HG03432 (cell line): ENCODE measurements around the gene ANO1.

Experiments used
- ATAC-seq: cut with Tn5 transposase; IDR thresholded peaks from one replicate; pipeline ENCODE4 v1.9.1; 2021; ENCODE audit warnings: mild to moderate bottlenecking, moderate library complexity; ENCODE audit not compliant: unreplicated experiment

Gene ANO1

DNA sequence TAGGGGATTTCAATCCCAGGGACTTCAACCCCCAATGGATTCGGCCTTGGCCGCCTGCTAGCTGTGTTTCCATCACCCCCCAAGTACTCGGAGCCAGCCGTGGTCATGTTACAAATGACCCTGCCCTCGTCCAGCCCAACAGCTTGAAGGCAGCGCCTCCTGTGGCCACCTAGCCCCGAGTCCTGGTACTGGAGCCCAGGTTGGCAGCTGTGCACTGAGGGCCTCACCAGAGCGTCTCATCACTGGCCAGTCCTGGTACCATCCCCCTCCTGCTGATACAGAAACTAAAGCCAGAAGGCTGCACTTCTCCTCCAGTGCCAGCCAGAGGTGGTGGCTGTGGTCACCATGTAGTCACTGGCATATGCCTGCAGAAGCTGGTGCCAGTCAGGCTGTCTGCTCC, 80.1 kb downstream of the ANO1 start:
- no peak for ATAC-seq

DNA sequence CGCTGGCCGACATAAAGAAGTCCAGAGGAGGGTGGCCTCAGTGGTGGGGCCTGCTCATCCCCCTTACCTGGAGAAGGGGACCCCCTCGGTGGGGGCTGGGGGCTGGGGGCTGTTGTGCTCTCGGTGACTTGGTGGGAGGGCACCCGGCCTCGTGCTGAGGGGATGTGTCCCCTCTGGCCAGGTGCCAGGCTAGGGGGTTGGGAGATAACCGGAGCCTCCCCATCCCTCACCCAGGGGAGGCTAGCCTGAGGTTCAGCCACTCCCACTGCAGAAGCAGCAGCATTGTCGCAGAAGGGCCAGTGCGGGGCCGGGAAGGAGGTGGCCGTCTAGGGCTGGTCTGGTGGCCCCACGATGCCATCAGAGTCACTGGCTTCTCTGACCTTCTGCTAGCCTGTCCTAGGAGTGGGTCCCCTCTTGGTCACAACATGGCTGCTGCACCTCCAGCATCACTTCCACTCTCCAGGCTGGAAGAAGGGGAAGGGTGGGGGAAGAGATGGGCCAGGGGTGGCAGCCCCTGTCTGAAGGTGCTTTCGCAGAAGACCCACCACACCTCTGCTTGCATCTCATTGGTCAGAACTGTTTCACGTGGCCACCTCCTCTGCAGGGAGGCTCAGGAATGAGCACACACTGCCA, 80.8 kb downstream of the ANO1 start:
- no peak for ATAC-seq

DNA sequence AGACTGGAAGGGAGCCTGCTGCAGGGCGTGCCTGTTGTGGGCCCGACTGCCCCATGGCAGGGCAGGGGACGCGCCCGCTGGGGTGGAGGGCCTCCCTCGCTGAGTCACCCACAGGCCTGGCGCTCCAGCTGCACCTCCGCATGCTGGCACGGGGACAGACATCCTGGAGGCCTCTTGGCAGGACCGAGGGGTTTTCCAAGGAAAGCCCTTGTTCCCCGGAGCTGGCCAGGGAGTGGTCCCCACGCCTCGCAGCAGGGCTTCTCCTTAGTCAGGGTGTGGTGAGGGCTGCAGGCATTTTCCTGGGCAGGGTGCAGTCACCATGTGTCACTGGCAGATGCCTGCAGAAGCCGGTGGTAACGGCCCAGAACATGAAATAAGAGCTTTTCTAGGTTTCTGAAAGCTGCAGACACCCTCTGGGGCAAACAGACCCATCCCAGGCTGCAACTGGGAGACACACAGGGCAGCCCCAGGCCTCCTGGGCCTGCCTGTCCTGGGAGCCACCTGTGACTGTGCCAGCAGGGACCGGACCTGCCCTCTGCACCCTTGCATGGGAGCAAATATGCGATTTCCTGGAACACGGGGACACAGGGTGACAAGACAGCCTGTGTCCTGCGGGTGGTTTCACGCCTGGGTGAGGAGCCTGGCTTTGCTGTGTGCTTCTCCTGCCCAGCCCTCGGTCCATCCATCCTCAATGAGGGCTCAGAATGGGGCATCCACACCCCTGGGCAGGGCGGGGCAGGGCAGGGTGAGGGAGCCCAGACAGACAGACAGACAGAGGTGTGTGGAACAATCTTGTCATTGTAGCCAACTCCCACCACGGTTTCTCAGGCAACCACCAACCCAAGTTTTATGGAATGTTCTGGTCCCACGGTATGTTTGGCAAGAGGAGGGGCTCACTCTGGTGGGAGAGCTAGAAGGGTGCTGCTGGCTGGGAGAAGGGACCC, 81.8 kb downstream of the ANO1 start:
- no peak for ATAC-seq

DNA sequence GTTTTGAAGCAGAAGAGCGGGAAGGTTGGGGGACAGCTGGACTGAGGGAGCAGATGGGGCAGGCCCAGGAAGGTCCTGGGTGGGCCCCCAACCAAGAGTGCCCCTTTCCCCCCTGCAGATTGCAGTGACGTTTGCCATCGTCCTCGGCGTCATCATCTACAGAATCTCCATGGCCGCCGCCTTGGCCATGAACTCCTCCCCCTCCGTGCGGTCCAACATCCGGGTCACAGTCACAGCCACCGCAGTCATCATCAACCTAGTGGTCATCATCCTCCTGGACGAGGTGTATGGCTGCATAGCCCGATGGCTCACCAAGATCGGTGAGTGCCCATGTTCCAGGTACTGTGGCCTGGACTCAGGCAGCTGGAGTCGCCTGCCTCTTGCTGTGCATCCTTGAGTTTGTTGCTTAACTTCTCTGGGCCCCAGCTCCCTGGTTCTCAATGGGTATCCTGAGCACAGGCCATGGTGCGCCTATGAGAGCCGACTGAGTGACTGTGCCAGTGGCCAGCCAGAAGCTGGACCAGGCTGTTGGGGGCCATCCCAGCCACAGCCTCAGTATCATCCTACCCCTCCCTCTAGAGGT, 83.0 kb downstream of the ANO1 start:
- no peak for ATAC-seq

DNA sequence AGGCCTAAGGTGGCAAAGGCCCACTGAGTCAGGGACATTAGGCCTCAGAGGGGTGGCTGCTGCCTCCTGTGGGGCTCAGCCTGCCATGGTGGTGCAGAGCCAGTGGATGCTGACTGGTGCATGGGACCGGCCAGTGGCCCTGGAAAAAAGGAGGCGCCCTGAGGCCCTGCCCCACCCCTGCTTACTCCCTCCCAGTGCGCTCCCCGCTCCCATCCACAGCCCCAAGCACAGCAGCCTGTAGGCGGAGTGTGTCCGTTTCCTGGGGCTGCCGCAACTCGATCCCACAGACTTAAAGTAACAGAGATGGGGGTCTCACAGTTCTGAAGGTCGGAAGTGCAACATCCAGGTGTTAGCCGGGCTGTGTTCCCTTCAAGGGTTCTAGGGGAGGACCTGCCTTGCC, 86.6 kb downstream of the ANO1 start:
- ATAC-seq = no peak

DNA sequence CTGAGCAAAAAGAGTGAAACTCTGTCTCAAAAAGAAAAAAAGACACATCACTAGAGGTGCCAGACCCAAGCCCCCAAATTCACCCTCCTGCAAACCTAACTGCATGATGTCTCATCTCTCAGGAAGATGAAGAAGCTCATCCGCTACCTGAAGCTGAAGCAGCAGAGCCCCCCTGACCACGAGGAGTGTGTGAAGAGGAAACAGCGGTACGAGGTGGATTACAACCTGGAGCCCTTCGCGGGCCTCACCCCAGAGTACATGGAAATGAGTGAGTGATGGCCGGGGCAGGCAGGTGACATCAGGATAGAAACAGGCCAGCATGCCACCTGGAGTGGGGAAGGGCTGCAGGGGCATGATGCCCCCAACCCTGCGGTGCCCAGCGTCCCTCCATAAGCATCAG, 89.0 kb downstream of the ANO1 start:
- ATAC-seq = no peak

DNA sequence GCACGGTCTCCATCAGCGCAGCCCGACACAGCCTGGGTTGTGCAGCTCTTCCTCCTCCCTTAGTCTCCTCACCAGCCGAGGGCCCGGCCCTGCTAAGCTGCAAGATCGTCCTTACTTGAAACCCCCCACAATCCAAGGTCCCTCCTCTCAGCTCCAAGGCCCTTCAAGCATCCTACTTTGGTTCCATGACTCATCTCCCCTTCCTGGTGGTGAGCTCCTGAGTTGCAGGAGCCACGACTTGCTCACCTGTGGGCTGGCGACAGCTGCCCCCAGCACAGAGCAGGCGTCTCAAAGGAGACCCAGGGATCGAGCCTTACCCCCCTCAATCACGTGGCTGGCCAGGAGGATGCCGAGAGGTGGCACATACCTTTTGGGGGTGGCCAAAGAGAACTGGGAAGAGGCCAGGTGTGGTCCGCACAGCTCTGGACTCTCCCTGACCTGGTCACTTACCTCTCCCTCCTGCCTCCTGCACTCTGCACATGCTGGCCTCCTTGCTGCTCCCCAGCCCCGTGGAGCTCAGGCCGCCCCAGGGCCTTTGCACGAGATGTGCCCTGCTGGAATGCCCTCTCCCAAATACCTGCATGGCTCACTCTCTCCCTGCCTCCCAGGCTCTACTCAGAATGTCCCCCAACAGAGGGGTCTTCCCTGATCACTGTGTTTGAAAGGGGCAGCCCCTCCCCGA, 89.7 kb downstream of the ANO1 start:
- no peak for ATAC-seq

DNA sequence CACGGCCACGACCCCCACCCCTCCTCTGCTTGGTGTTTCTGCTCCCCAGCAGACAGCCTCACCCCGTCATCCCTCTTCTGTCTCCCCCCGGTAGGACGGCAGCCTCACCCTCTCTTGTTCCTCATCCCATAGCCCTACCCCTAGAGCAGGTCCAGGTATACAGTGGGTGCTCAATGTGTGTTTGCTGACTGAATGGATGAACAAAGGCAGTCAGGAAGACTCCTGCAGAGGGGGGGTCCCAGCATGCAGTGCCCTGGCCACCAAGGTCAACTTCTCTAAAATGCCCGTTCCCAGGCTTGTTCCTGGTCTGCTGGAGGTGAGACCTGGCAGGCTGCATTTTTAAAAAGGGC, 90.3 kb downstream of the ANO1 start:
- ATAC-seq = no peak

DNA sequence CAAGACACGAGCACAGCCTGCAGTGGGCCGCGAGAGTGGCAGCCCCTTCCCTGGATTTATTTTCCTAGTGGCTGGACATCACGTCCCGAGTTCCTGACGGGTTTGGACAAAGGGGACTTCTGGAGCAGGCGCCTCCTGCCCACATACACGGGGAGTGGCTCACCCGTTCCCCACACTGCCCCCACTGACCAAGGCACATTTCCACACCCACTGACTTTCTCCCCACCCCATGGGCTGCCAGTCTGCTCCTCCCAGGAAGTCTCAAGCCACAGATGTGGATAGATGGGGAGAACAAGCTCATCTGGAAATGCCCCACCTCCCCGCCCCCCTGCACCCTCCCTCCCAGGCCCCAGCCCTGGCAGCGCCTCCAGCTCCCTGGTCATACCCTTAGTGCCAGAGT, 91.0 kb downstream of the ANO1 start:
- ATAC-seq = no peak

DNA sequence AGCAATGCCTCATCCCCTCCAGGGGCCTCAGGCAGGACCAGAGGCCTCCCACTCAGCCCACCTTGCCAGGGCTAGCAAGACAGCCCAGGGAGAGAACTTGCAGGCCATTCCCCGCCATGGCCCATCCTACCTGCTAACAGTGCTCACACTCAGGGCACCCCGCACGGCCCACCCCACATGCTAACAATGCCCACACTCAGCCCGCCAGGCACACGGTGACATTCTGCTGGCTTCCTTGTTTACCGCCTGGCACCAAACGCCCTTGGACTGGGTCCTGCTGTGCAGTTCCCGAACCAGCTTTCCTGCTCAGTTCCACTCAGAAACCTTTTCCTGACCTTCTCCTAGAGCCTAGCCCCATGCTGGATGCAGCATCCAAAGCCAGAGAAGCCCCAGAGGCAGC, 91.5 kb downstream of the ANO1 start:
- no peak for ATAC-seq

DNA sequence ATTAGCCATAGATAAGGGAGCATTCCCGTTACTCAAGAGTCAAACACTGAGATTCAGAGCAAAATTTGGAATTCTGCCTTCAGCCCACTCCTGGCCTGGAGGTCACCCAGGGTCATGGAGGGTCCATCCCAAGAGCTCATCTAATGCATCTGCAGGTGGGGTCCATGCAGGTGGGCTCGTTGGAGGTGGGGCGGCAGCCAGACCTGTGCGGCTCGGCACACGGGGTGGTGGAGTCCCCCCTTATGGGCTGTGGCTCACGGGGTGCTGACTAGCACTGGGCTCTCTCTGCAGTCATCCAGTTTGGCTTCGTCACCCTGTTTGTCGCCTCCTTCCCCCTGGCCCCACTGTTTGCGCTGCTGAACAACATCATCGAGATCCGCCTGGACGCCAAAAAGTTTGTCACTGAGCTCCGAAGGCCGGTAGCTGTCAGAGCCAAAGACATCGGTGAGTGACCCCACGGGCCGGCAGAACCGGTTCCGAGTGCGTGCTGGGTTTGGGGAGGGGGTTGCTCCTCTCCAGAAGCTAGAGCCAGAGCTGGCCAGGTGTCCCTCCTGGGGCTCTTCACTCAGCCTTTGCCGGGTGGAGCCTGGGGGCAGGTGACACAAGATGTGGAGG, 92.6 kb downstream of the ANO1 start:
- no peak for ATAC-seq

DNA sequence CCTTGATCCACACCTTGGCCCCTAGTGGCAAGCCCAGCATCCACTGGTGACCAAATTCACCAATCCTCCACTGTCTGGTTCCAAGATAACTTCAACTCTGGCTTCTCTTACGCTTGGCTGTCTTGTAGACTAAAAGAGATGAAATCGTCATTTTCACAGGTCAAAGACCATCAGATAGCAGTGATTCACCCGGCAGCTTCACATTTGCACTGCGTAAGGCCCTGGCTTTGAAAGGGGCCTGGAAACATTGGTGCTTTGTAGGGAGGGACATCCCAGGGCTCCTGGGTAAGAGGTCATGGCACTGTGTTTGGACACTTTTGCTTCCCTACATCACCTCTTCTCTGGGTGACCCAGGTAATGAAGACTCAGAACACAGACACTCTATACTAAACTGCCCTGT, 94.9 kb downstream of the ANO1 start:
- ATAC-seq = no peak

DNA sequence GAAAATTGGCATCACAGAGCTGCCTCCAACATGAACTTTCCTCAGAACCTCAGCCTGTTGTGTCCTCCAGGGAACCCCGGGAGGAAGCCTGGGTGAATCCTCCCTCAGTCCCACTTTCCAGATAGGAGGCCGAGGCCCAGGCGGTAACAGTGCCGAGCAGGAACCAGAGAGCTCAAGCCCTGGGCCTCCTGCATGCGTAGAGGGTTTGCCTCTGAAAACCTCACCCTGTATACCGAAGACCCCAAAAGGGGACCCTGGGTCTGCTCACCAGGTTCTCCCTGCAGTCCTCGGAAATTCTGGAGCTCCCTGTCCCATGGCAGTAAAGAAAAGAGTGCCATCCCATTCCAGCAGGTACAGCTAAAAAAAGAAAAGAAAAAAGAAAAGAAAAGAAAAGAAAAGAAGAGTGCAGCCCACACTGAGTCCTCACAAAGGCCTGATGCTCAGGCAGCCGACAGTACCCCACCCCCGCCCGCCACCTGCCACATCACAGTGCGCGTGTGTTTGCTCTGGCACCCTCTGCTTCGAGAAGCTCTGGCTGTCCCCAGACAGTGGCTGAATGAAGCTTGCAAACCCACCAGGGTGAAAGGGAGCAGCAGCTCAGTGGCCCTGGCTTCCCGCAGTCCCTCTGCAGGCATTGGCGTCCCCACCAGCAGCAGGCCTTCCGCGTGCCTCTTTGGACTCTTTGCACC, 96.6 kb downstream of the ANO1 start:
- no peak for ATAC-seq

DNA sequence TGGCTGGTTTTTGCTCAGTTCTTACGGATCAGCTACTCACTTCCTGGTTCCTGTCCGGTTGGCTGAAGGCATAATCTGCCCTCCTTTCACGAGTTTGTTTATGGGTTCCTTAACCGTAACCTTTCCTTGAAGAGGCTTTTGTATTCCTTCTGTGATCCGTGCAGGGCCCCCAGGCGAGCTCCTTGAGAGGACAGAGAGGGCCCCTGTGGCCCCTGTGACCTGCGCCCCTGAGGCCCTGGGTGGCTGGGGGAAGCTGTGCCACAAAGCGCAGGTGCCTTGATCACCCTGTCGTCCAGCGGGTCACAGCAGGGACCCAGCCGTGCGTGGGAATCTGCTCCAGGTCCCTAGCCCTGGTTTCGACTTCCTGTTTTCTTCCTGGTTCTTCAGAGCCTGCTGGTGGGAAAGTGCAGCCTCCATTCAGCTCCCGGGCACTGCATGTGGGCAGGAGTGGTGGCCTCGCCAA, 97.2 kb downstream of the ANO1 start:
- ATAC-seq = no peak

DNA sequence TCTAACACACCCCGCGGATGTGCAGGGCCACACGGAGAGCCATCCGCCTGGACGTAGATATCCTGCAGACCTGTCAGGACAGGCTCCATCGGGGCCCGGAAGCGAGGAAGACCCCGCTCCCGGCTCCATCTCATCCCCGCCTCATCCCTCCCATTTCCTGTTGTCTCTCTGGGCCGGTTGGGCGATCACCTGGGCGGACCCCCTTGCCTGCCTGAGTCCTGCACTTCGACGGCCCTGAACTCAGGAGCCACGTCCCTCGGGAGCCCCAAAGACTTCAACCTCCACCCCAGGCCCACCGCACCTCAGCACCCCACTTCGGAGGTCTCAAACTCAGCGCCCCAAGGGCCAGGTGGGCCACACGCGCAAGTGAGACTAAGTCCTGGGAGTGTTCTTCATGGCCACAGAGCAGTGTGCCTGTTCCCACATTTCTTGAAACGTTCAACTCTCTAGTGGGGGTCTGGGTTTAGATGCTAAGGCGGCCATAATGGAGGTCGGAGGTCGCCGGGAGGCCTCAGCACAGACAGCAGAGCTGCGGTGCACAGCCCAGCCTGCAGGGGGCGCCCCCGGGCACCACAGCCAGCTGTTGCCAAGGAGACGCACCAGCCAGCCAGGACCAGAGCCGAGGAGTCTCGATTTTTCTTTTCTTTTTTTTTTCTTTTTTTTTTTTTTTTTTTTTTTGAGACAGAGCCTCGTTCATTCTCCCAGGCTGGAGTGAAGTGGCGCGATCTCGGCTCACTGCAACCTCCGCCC, 99.0 kb downstream of the ANO1 start:
- ATAC-seq = no peak

DNA sequence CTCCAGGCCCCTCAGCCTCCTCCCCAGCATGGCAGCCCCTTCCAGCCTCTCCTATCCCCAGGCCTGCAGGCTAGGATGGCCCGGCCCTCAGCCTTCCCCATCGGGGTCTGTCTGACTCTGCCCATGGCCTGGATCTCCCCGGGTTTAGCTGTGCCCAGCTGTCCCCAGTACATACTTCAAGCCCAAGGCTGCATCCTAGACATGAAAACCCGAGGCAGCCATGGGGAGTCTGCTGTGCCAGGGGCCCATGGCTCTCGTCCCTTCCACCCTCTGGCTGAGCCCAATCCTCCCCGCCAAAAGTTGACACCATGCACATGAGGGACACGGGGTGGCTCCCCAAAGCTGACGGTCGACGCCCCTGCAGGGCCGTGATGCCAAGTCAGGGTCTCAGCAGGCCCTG, 102.8 kb downstream of the ANO1 start:
- no peak for ATAC-seq

DNA sequence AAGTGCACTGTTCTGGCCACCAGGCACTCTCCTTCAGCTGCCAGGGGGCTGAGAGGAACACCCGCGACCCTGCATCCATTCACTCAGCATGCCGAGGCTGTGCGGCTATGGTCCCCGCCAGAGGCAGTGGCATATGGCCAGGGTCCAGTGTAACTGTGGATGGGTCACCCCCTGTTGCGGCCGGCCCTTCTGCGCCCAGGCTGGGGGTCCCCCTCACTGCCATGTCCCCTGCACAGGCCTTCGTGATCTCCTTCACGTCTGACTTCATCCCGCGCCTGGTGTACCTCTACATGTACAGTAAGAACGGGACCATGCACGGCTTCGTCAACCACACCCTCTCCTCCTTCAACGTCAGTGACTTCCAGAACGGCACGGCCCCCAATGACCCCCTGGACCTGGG, 104.1 kb downstream of the ANO1 start:
- ATAC-seq = no peak

DNA sequence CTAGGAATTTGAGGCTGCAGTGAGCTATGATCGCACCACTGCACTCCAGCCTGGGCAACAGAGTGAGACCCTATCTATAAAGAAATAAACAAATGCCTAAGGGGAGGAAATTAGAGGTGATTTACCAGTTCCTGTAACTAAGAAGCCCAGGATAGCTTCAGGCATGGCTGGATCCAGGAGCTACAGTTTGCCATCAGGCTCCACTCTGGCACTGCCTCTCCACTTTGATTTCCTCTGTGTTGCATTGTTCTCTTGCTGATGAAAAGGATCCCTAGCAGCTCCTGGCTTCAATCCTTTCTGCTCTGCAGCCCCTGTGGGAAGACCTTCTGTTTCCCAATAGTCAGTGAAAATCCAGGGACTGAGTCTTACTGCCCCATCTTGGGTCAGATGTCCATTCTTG, 104.9 kb downstream of the ANO1 start:
- ATAC-seq = no peak

DNA sequence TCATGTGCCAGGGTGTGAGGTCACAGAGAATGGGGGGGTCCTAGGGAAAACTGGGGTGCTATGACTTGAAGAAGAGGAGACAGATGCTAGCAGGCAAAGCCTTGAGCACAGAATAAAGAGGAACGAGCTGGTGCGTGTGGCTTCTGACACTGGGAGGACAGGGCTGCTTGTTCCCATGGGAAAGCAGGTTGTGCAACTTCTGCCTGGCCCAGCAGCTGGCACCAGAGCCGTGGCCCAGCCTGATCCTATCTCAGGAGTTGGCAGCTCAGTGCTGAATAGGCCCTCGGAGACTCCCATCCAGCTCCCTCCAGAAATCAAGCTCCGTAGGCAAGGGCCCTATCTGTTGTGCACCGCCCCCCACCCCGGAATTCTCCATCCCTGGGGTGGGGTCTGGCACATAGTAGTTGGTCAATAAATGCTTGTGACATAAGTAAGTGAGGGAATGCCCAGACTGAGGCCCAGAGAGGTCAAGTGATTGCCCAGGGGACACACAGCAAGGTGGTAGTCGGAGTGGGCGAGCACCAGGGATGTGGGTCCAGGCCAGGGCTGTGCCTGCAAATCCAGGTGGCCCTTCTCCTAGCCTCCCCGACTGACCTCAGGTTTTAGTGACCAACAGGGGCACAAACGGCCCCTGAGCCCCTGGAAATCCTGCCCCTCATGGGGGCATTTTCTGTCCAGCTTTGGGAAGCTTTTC, 105.5 kb downstream of the ANO1 start:
- ATAC-seq = no peak
